K562 (cell line): ENCODE measurements around the gene ATF5. TPM values are rescaled to one million over a fixed set of nuclear protein-coding genes. Genes with fewer than 3 reads are reported as not detected.
A peak's percentile ranks its signal among the peaks of the same experiment; 100 is the strongest.

ENCODE experiments used
- ATAC-seq: fragments of 200-7000 bp; cut with Tn5 transposase; 3 replicates; pipeline ENCODE4 v1.9.1; 2020; ENCODE audit warnings: moderate library complexity
- BruUV-seq: library from RNA; stranded (reverse); fragments of 400-500 nt; replicated peaks from 2 replicates; lab custom pipeline; 2021; lab: Mats Ljungman, UMichigan
- CTCF ChIA-PET: fragments of 300-600 bp; formaldehyde crosslinking; extraction: SDS; loops from one replicate; lab custom pipeline; 2021; ENCODE audit warnings: low intra/inter-chr PET ratio; lab: Yijun Ruan, JAX
- POLR2A ChIA-PET: fragments of 300-600, 350-650 bp; sonication (Branson Sonifier 250); formaldehyde crosslinking; extraction: SDS; loops from one replicate; lab custom pipeline; 2021; ENCODE audit warnings: antibody characterized with exemption, inconsistent platforms; lab: Yijun Ruan, JAX
- DNase-seq, 4 experiments: peaks; one replicate each; pipeline versions ENCODE4 v3.0.0 to v3.0.0-alpha.2; 2011 to 2018; ENCODE audit warnings: low spot score in 3 of 4, mixed read lengths in 3 of 4; ENCODE audit errors: extremely low read depth in 1 of 4
- FAIRE-seq: peaks from 2 replicates; lab custom pipeline; 2011; peaks lifted over from hg19 to GRCh38; lab: Jason Lieb, UNC
- H2AFZ ChIP-seq: 2 replicates; pipeline ENCODE4 v1.6.0; 2011; ENCODE audit warnings: low read depth, low read length, control low read depth, inconsistent platforms
- H3K27ac ChIP-seq: fragments of 200-600 bp; 3 replicates; pipeline ENCODE4 v1.8.0; 2011; ENCODE audit warnings: low read depth, mild to moderate bottlenecking, control low read depth, inconsistent platforms, low read length, moderate library complexity, mixed read lengths; ENCODE audit errors: extremely low read depth
- H3K27me3 ChIP-seq, 2 experiments: fragments of 300-600 bp in 1 of 2; 2 replicates in 1 of 2; 3 replicates in 1 of 2; pipeline versions ENCODE4 v1.6.0 to v1.8.0; 2011; ENCODE audit warnings: inconsistent platforms in 2 of 2, low read length in 2 of 2, mild to moderate bottlenecking in 1 of 2, mixed read lengths in 1 of 2, moderate library complexity in 1 of 2; ENCODE audit not compliant: control insufficient read depth in 2 of 2, insufficient read depth in 2 of 2
- H3K36me3 ChIP-seq: fragments of 300-600 bp; 3 replicates; pipeline ENCODE4 v1.8.0; 2011; ENCODE audit warnings: mild to moderate bottlenecking, low read length, inconsistent platforms; ENCODE audit not compliant: control insufficient read depth, insufficient read depth
- H3K4me1 ChIP-seq, 2 experiments: fragments of 200-600 bp in 1 of 2; replicated peaks in 1 of 2; 2 replicates in 1 of 2; 3 replicates in 1 of 2; pipeline versions ENCODE4 v1.5.1 to v1.8.0; 2011; ENCODE audit warnings: inconsistent platforms in 2 of 2, low read length in 2 of 2, mild to moderate bottlenecking in 1 of 2, mixed read lengths in 1 of 2, moderate library complexity in 1 of 2; ENCODE audit not compliant: control insufficient read depth in 2 of 2, insufficient read depth in 2 of 2
- H3K4me2 ChIP-seq: 2 replicates; pipeline ENCODE4 v1.6.1; 2011; ENCODE audit warnings: low read length, control low read depth, inconsistent platforms, mixed read lengths; ENCODE audit not compliant: insufficient read depth
- H3K4me3 ChIP-seq: fragments of 200-600 bp; sonication (generic), shearing (Covaris generic); 2 replicates; pipeline ENCODE4 v1.5.1; 2016; ENCODE audit warnings: control low read depth, inconsistent platforms
- H3K79me2 ChIP-seq: fragments of 200-600 bp; 3 replicates; pipeline ENCODE4 v1.8.0; 2011; ENCODE audit warnings: low read length, inconsistent platforms; ENCODE audit not compliant: control insufficient read depth, insufficient read depth
- H3K9ac ChIP-seq, 2 experiments: 2 replicates each; pipeline versions ENCODE4 v1.6.0 to v1.6.1; 2011; ENCODE audit warnings: low read depth in 2 of 2, low read length in 2 of 2, control low read depth in 1 of 2, inconsistent platforms in 1 of 2, mild to moderate bottlenecking in 1 of 2, mixed read lengths in 1 of 2; ENCODE audit not compliant: insufficient read depth in 1 of 2
- H3K9me1 ChIP-seq: one replicate; pipeline ENCODE4 v1.6.0; 2011; ENCODE audit warnings: inconsistent platforms, mild to moderate bottlenecking, low read length, moderate library complexity; ENCODE audit not compliant: control insufficient read depth, insufficient read depth
- H3K9me3 ChIP-seq: replicated peaks from 2 replicates; pipeline ENCODE4 v1.5.1; 2011; ENCODE audit warnings: low read depth, low read length, inconsistent platforms; ENCODE audit not compliant: control insufficient read depth, insufficient read depth
- H4K20me1 ChIP-seq: replicated peaks from 2 replicates; pipeline ENCODE4 v1.6.1; 2011; ENCODE audit warnings: low read length, inconsistent platforms, mixed read lengths; ENCODE audit not compliant: control insufficient read depth, insufficient read depth
- POLR2G ChIP-seq: fragments of 200-400 bp; formaldehyde crosslinking; IDR thresholded peaks from 2 replicates; pipeline ENCODE4 v1.6.1; 2017; ENCODE audit warnings: low read depth, mild to moderate bottlenecking, antibody characterized with exemption, low read length, moderate library complexity
- WGBS: fragments of 100-300 bp; shearing (Covaris generic); methylation state at CpG from one replicate; pipeline ENCODE4 v1.1.6; 2016; ENCODE audit warnings: low coverage, mixed read lengths; ENCODE audit not compliant: insufficient coverage; ENCODE audit errors: missing lambda C conversion rate; 5-methylcytosine and 5-hydroxymethylcytosine counted together
- in situ Hi-C: fragments of 300-500 bp; cut with MboI; formaldehyde crosslinking; loops from 4 replicates; pipeline ENCODE4 v1.15.0; 2018; ENCODE audit warnings: inconsistent platforms, mixed read lengths
- intact Hi-C: fragments of 100-400 bp; cut with micrococcal nuclease; formaldehyde crosslinking; loops from 2 replicates; pipeline ENCODE4 v1.14.2; 2022
- polyA plus RNA-seq, 8 experiments: library from polyadenylated mRNA; depleted of rRNA in 4 of 8; stranded (reverse) in 5 of 8; unstranded in 3 of 8; fragments of >200 nt; fragmentation: Nextera tagmentation in 2 of 8; fragmentation: Illumina TruSeq in 1 of 8; extraction: Ambion mirVana in 2 of 8; extraction: Trizol in 1 of 8; gene quantifications; 2 replicates each; pipeline versions ENCODE4 v1.2.1 to v1.2.3, GENCODE V29; 2011 to 2014; ENCODE audit warnings: inconsistent platforms in 1 of 8, missing spikeins in 1 of 8
- total RNA-seq, 7 experiments: library from RNA; depleted of rRNA in 6 of 7; stranded (reverse); fragments of >200 nt in 6 of 7; fragmentation: Illumina TruSeq in 2 of 7; extraction: Trizol in 2 of 7; gene quantifications; 2 replicates each; pipeline versions ENCODE4 v1.2.1 to v1.2.3, GENCODE V29; 2011 to 2021; ENCODE audit warnings: low replicate concordance in 1 of 7
- TF ChIP-seq, protein P1 (sequence below): fragments of 150-350 bp; conservative IDR thresholded peaks from 2 replicates; pipeline ENCODE4 v1.6.1; 2014; ENCODE audit warnings: low read length

ATF5 gene
- total and polyA plus RNA-seq, 9 of the 15 experiments (the other 6 are each of a cell fraction or from before 2014, with no cell fraction given): 3.0 to 57.6 (median 11.1) TPM

DNA sequence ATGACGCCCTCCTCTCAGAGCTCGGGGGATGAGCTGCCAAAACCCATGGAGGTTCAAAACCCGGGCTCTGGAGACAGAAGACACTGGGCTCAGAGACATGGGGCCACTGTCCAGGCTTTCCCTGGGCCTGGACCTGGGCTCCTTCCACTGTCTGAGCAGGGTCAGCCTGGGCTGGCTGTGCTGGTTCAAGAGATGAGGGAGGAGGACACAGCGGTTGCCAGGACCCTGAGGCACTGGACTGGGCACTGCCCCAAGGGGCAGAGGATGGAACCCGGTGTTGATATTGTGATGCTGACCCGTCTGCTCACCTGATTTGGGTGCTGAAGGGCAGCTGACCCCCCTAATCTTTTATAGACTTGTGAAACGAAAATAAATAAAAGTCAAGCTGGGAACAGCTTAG is 46.0 kb downstream of the ATF5 start:
- no peak for ATAC-seq
- no peak overlapping the region for H3K4me3 ChIP-seq
- intact Hi-C loops (no loop called here), in situ Hi-C loops (loop anchor here (5.0 kb wide), 1 partner anchor 38 kb away; no protein-coding TSS in a partner anchor)
- no peak for DNase-seq
- H3K9me3 ChIP-seq: no peaks in the 10 kb centered on the region
- no peak overlapping the region for H2AFZ ChIP-seq
- TF ChIP-seq, protein P1, sequence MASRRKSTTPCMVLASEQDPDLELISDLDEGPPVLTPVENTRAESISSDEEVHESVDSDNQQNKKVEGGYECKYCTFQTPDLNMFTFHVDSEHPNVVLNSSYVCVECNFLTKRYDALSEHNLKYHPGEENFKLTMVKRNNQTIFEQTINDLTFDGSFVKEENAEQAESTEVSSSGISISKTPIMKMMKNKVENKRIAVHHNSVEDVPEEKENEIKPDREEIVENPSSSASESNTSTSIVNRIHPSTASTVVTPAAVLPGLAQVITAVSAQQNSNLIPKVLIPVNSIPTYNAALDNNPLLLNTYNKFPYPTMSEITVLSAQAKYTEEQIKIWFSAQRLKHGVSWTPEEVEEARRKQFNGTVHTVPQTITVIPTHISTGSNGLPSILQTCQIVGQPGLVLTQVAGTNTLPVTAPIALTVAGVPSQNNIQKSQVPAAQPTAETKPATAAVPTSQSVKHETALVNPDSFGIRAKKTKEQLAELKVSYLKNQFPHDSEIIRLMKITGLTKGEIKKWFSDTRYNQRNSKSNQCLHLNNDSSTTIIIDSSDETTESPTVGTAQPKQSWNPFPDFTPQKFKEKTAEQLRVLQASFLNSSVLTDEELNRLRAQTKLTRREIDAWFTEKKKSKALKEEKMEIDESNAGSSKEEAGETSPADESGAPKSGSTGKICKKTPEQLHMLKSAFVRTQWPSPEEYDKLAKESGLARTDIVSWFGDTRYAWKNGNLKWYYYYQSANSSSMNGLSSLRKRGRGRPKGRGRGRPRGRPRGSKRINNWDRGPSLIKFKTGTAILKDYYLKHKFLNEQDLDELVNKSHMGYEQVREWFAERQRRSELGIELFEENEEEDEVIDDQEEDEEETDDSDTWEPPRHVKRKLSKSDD: no peak
- peak; percentile 37; the same call in 1 of the 2 replicates for TF ChIP-seq POLR2G
- no peak for FAIRE-seq
- H3K9me1 ChIP-seq: peaks cover 5% of the 10 kb centered on the region
- no peaks in the 10 kb centered on the region; the same call in 2 of the 3 replicates for H3K36me3 ChIP-seq
- WGBS: 30% methylated on average over 7 of the region's 7 CpGs
- no peaks in the 10 kb centered on the region for H3K79me2 ChIP-seq
- peaks cover 0 to 4% of the 10 kb centered on the region in 2 experiments; a peak in 2 of 5 replicates for H3K27me3 ChIP-seq
- no peak overlapping the region for H3K4me2 ChIP-seq
- peak overlapping the region in 1 of 2 experiments; percentile 68; a peak in 2 of 4 replicates for H3K9ac ChIP-seq
- no peak overlapping the region for H3K27ac ChIP-seq
- BruUV-seq: no TSS peak
- H4K20me1 ChIP-seq: peaks cover 5% of the 10 kb centered on the region; the same call in 1 of the 2 replicates
- ChIA-PET CTCF (no interaction called here), POLR2A (interaction anchor here (0.6 kb wide), 2 partner anchors 20 to 279 kb away, joined by 3 read pairs; no protein-coding TSS in a partner anchor)
- peaks cover 0 to 20% of the 10 kb centered on the region in 2 experiments; a peak in 3 of 5 replicates for H3K4me1 ChIP-seq
